KOPT-K1 (cell line): ENCODE measurements around the gene SLFNL1.

Experiments used
- H3K27ac ChIP-seq: fragments of 200-600 bp; sonication (generic); 2 replicates; pipeline ENCODE4 v1.5.1; 2016; ENCODE audit warnings: antibody characterized with exemption, mild to moderate bottlenecking, low read depth, low read length; ENCODE audit not compliant: poor library complexity, severe bottlenecking
- H3K36me3 ChIP-seq: fragments of 200-600 bp; sonication (generic); 2 replicates; pipeline ENCODE4 v1.5.1; 2017; ENCODE audit warnings: antibody characterized with exemption, mild to moderate bottlenecking, low read length, moderate library complexity; ENCODE audit not compliant: insufficient read depth
- H3K9me3 ChIP-seq: fragments of 200-600 bp; sonication (generic); 2 replicates; pipeline ENCODE4 v1.5.1; 2017; ENCODE audit warnings: antibody characterized with exemption, low read length, mild to moderate bottlenecking; ENCODE audit not compliant: insufficient read depth, poor library complexity, severe bottlenecking

Gene SLFNL1

DNA sequence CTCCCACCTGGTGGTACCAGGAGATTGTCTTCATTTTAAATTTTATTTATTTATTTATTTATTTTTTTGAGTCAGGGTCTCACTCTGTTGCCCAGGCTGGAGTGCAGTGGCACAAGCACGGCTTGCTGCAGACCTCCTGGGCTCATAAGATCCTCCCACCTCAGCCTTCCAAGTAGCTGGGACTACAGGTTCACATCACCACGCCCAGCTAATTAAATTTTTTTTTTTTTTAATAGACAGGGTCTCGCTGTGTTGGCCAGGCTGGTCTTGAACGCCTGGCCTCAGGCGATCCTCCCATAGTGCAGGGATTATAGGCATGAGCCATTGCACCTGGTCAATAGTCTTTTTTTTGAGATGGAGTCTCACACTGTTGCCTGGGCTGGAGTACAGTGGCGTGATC is 8.5 kb downstream of the SLFNL1 start:
- Histone ChIP-seq H3K36me3 (peaks cover 100% of the 10 kb centered on the region), H3K9me3 (no peaks in the 10 kb centered on the region), H3K27ac (no peak overlapping the region)

DNA sequence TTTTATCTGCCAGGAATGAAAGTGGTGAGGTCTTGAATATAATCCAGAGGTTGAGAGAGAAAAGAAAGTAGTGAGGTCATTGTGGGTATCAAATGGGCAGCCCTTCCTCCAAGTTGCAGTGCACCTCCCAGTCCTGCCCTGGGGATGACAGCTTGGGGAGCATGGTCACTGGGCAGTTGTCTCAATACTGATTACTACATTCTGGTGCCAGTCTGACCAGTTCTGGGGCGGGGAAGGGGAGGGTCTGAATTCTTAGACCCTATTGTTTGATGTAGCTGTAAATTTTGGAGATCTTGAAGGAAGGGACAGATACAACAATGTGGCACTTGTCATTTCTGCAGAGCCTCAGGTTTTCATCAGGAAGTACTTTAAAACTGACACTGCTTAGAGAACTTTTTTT is 11.2 kb downstream of the SLFNL1 start:
- H3K36me3 ChIP-seq = peaks cover 100% of the 10 kb centered on the region
- H3K27ac ChIP-seq = no peak overlapping the region
- no peaks in the 10 kb centered on the region for H3K9me3 ChIP-seq

- Histone ChIP-seq H3K27ac (no peak overlapping the region), H3K9me3 (no peaks in the 10 kb centered on the region), H3K36me3 (peaks cover 100% of the 10 kb centered on the region)
Observed at GRCh38 chr1:41009466-41009865, 12.1 kb downstream of the SLFNL1 start.

DNA sequence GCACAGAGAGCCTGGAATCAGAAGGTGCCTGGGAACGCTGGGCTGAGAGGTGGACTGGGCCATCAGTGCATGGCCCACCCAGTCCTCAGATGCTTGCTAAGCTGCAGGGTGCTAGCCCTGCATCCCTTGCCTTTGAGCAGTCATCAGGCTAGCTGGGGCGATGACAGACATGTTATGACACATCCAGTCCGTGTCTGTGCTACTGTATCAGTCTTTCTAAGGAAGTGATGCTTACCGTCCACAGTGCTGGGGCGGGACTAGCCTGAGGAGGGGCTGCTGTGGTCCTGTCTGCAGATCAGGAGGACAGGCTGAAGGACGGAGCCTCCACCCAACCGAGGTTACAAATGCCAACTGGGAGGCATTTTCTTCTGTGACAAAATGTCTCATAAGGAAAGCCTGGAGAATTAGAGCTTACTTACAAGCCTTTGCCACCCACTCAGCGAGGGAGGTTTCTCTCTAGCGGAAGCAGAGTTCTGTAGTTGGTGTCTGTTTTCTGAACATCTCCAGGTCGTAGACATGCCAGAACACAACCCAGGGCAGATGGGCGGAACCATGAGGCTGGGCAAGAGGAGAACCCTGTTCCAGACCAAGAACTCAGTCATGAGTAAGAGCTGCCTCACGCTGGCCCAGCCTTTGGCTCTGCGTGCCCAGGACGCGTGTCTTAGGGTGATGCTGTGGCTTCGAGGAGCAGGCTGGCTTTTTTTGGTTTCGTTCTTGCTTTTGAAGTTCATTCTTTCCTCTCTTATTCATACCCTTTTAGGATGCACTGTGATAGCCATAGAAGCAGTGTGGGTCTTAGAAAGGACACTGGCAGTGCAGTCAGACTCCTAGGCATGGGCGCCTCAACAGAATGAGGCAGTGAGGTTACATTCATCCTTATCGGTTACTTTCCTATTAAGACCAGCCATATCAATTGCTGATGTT is 14.3 kb downstream of the SLFNL1 start:
- no peaks in the 10 kb centered on the region for H3K9me3 ChIP-seq
- no peak overlapping the region for H3K27ac ChIP-seq
- peaks cover 98% of the 10 kb centered on the region for H3K36me3 ChIP-seq

DNA sequence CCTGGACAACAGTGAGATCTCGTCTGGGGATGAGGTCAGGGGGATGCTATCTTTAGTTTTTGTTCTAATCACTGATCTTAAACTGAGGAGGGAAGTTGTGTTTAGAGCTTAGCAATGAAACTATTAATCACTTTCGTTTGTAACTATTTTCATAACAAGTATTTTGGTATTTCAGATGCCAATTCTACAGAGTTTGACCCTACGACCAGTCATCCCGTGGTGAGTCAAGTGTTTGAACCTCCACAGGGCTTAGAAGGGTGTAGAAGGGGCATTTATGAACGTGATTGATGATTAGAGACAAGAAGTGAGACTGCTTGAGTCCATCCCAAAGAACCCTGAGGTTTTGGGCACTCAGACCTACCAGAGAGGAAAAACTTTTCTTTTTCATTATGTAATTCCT is 15.6 kb downstream of the SLFNL1 start:
- H3K9me3 ChIP-seq = no peaks in the 10 kb centered on the region
- H3K27ac ChIP-seq = no peak overlapping the region
- peaks cover 98% of the 10 kb centered on the region for H3K36me3 ChIP-seq

GRCh38 chr1:41003640-41004220 is 17.8 kb downstream of the SLFNL1 start:
- Histone ChIP-seq H3K36me3 (peaks cover 98% of the 10 kb centered on the region), H3K9me3 (no peaks in the 10 kb centered on the region), H3K27ac (peak overlapping the region; percentile 14)

GRCh38 chr1:41003127-41003639 is 18.3 kb downstream of the SLFNL1 start:
- Histone ChIP-seq H3K9me3 (no peaks in the 10 kb centered on the region), H3K36me3 (peaks cover 98% of the 10 kb centered on the region), H3K27ac (peak overlapping the region; percentile 14)

GRCh38 chr1:40998668-40999067 is 22.9 kb downstream of the SLFNL1 start:
- Histone ChIP-seq H3K36me3 (peaks cover 98% of the 10 kb centered on the region), H3K27ac (no peak overlapping the region), H3K9me3 (no peaks in the 10 kb centered on the region)

DNA sequence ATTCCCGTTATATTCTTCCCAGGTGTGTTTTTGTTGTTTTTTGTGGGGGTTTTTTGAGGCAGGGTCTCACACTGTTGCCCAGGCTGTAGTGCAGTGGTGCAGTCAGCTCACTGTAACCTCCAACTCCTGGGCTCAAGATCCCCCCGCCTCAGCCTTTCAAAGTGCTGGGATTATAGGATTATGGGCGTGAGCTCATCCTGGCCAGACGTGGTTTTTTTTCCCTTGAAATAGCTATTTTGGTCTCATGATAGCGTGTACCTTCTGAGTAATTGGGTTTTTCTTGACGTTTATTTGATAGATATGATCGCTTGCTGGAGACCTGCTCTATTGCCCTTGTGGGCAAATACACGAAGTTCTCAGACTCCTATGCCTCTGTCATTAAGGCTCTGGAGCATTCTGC is 24.4 kb downstream of the SLFNL1 start:
- Histone ChIP-seq H3K27ac (no peak overlapping the region), H3K36me3 (peaks cover 100% of the 10 kb centered on the region), H3K9me3 (no peaks in the 10 kb centered on the region)

GRCh38 chr1:40989066-40989465 is 32.5 kb downstream of the SLFNL1 start:
- Histone ChIP-seq H3K27ac (no peak overlapping the region), H3K9me3 (no peaks in the 10 kb centered on the region), H3K36me3 (peaks cover 100% of the 10 kb centered on the region)

- Histone ChIP-seq H3K27ac (no peak overlapping the region), H3K36me3 (peaks cover 100% of the 10 kb centered on the region), H3K9me3 (no peaks in the 10 kb centered on the region)
Observed at GRCh38 chr1:40988280-40988679, 33.2 kb downstream of the SLFNL1 start.

- no peak overlapping the region for H3K27ac ChIP-seq
- H3K9me3 ChIP-seq = no peaks in the 10 kb centered on the region
- peaks cover 100% of the 10 kb centered on the region for H3K36me3 ChIP-seq
Observed at GRCh38 chr1:40987439-40988276, 33.9 kb downstream of the SLFNL1 start.

GRCh38 chr1:40986956-40987355 is 34.6 kb downstream of the SLFNL1 start:
- no peak overlapping the region for H3K27ac ChIP-seq
- H3K9me3 ChIP-seq = no peaks in the 10 kb centered on the region
- H3K36me3 ChIP-seq = peaks cover 100% of the 10 kb centered on the region

DNA sequence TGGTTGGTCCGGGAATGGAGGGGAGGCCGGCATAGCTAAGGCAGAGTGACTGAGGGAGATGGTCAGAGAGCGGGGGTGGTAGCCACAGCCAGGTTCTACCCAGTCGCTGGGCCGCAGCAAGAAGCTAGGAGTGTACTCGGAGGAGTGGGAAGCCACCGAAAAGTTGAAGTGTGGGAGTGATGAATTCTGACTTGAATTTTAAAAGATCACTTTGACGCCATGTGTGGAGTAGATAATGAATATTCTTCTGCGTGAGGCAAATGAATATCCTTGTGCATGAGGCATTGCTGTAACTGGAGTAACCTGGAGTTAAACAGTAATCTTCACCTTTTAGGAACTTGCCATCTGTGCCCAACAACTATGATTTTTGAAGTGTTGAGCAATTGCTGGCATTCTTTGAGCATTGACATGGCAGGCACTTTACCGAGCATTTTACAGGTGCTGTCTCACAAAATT is 35.2 kb downstream of the SLFNL1 start:
- Histone ChIP-seq H3K27ac (no peak overlapping the region), H3K36me3 (peaks cover 100% of the 10 kb centered on the region), H3K9me3 (no peaks in the 10 kb centered on the region)

DNA sequence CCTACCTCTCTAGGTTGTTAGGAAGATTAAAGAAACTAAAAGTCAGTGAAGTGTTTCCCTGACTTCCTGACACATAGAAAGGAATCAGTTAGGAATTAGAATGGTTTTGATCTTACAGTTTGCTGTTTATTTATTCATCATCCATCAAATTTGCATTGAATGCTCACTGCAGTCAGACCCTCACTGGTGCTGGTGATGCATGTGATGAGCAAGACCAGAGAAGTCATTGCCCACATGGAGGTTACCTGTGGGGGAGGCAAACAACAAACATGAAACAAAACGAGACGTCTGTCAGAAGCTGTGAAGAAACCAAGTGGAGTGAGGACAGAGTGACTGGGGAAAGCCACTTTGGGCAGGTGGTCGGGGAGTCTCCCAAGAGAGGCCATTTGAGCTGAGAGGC is 35.6 kb downstream of the SLFNL1 start:
- peaks cover 99% of the 10 kb centered on the region for H3K36me3 ChIP-seq
- H3K9me3 ChIP-seq = no peaks in the 10 kb centered on the region
- H3K27ac ChIP-seq = no peak overlapping the region
